A673 (cell line): ENCODE measurements around the gene GPR142. TPM values are rescaled to one million over a fixed set of nuclear protein-coding genes. Genes with fewer than 3 reads are reported as not detected.

Experiments
- BruUV-seq: library from RNA; stranded (reverse); fragments of 400-500 nt; replicated peaks from 2 replicates; lab custom pipeline; 2021; lab: Mats Ljungman, UMichigan
- CTCF ChIA-PET: fragments of 300-600 bp; sonication (Branson Sonifier 250); formaldehyde crosslinking; loops from one replicate; lab custom pipeline; 2022; ENCODE audit warnings: antibody characterized with exemption; lab: Charles Lee
- POLR2A ChIA-PET: fragments of 300-600 bp; sonication (Branson Sonifier 250); formaldehyde crosslinking; loops from one replicate; lab custom pipeline; 2022; ENCODE audit warnings: antibody characterized with exemption; ENCODE audit not compliant: low non-redundant PET; lab: Charles Lee
- DNase-seq: peaks from one replicate; pipeline ENCODE4 v3.0.0-alpha.2; 2015; ENCODE audit warnings: low spot score
- H3K27ac ChIP-seq: fragments of 200-600 bp; sonication (generic); 2 replicates; pipeline ENCODE4 v1.5.1; 2016; ENCODE audit warnings: mixed run types, low read depth, mild to moderate bottlenecking, mixed read lengths, antibody characterized with exemption, low read length; ENCODE audit not compliant: poor library complexity, severe bottlenecking
- H3K27me3 ChIP-seq: fragments of 200-600 bp; sonication (generic); replicated peaks from 2 replicates; pipeline ENCODE4 v1.6.1; 2017; ENCODE audit warnings: mixed run types, low read depth, mild to moderate bottlenecking, mixed read lengths, antibody characterized with exemption, low read length; ENCODE audit not compliant: insufficient read depth, poor library complexity
- H3K36me3 ChIP-seq: fragments of 200-600 bp; sonication (generic); 2 replicates; pipeline ENCODE4 v1.6.1; 2016; ENCODE audit warnings: mixed run types, mild to moderate bottlenecking, mixed read lengths, antibody characterized with exemption, low read length; ENCODE audit not compliant: insufficient read depth, poor library complexity, severe bottlenecking
- H3K4me1 ChIP-seq: fragments of 200-600 bp; sonication (generic); 2 replicates; pipeline ENCODE4 v1.6.1; 2017; ENCODE audit warnings: mixed run types, mild to moderate bottlenecking, mixed read lengths, antibody characterized with exemption, low read length; ENCODE audit not compliant: insufficient read depth, poor library complexity, severe bottlenecking
- H3K4me3 ChIP-seq: fragments of 200-600 bp; sonication (generic); 2 replicates; pipeline ENCODE4 v1.5.1; 2016; ENCODE audit warnings: low read depth, mixed run types, mild to moderate bottlenecking, mixed read lengths, low read length; ENCODE audit not compliant: poor library complexity, severe bottlenecking
- H3K9me3 ChIP-seq: fragments of 200-600 bp; sonication (generic); 2 replicates; pipeline ENCODE4 v1.6.1; 2016; ENCODE audit warnings: mixed run types, low read depth, mild to moderate bottlenecking, mixed read lengths, antibody characterized with exemption, low read length; ENCODE audit not compliant: poor library complexity, severe bottlenecking
- CTCF ChIP-seq: fragments of 300-800, 200-600 bp; sonication (generic); conservative IDR thresholded peaks from 2 replicates; pipeline ENCODE4 v1.5.1; 2017; ENCODE audit warnings: low read depth, mild to moderate bottlenecking, antibody characterized with exemption, low read length, moderate library complexity, mixed read lengths
- EZH2 ChIP-seq: fragments of 200-600 bp; sonication (generic); IDR thresholded peaks from 2 replicates; pipeline ENCODE4 v1.6.1; 2017; ENCODE audit warnings: borderline replicate concordance, low read depth, mild to moderate bottlenecking, mixed read lengths, antibody characterized with exemption, low read length; ENCODE audit not compliant: poor library complexity, severe bottlenecking
- intact Hi-C: fragments of 100-400 bp; cut with micrococcal nuclease; formaldehyde crosslinking; loops from one replicate; pipeline ENCODE4 v1.10.0; 2022; ENCODE audit not compliant: unreplicated experiment
- total RNA-seq: library from RNA; stranded (reverse); gene quantifications from 2 replicates; pipeline ENCODE4 v1.2.3, GENCODE V29; 2021

Gene GPR142
- total RNA-seq, 1 experiment from 2014 or later, result 0.24 TPM

DNA sequence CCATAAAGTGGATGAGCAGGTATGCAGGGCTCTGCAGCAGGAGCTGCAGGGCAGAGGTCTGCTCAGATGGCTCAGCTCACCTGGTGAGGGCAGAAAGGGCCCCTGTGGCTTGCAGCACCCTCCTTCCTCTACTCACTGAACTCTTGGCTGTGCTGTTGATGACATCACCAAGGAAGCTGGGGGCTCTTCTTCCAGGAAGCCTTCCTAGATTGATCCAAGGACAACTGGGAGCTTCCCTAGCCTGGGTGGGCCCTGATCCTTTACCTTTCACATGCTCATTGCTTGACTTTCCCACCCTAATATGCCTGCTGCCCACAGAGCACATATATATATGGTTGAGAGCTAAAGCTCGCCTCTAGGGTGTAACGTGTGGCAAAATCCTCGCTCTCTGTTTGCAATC, 38.8 kb upstream of the GPR142 start:
- Histone ChIP-seq H3K36me3 (no peaks in the 10 kb centered on the region), H3K9me3 (no peaks in the 10 kb centered on the region), H3K4me3 (no peak overlapping the region), H3K27ac (no peak overlapping the region), H3K4me1 (peaks cover 9% of the 10 kb centered on the region), H3K27me3 (peaks cover 9% of the 10 kb centered on the region)
- no peak for TF ChIP-seq EZH2
- no peak for TF ChIP-seq CTCF
- no peak for DNase-seq
- CTCF ChIA-PET, result no interaction called here
- POLR2A ChIA-PET, result interaction anchor here (0.6 kb wide), 1 partner anchor 689 kb away, joined by 4 read pairs; no protein-coding TSS in a partner anchor
- BruUV-seq, result no TSS peak
- intact Hi-C loops, result no loop called here

GRCh38 chr17:74329378-74329777, 37.9 kb upstream of the GPR142 start:
- H3K36me3 ChIP-seq, result no peaks in the 10 kb centered on the region
- no peaks in the 10 kb centered on the region for H3K9me3 ChIP-seq
- H3K27me3 ChIP-seq, result peaks cover 9% of the 10 kb centered on the region
- no peak overlapping the region for H3K4me3 ChIP-seq
- TF ChIP-seq EZH2 (no peak), CTCF (no peak)
- H3K27ac ChIP-seq, result no peak overlapping the region
- POLR2A ChIA-PET, result no interaction called here
- CTCF ChIA-PET, result no interaction called here
- intact Hi-C loops, result no loop called here
- BruUV-seq, result no TSS peak
- peaks cover 9% of the 10 kb centered on the region for H3K4me1 ChIP-seq
- no peak for DNase-seq

- ChIA-PET POLR2A (no interaction called here), CTCF (interaction anchor here (1.1 kb wide), 1 partner anchor 38 kb away, joined by 3 read pairs; no protein-coding TSS in a partner anchor)
- Histone ChIP-seq H3K36me3 (no peaks in the 10 kb centered on the region), H3K4me1 (peaks cover 9% of the 10 kb centered on the region), H3K4me3 (no peak overlapping the region), H3K27ac (no peak overlapping the region), H3K27me3 (peaks cover 5% of the 10 kb centered on the region), H3K9me3 (no peaks in the 10 kb centered on the region)
- DNase-seq, result no peak
- TF ChIP-seq CTCF, result no peak
- no peak for TF ChIP-seq EZH2
- intact Hi-C loops, result no loop called here
- BruUV-seq, result no TSS peak
Measured at GRCh38 chr17:74330446-74330845, 36.9 kb upstream of the GPR142 start.
